ENCODE measurements around the gene KRT15. TPM values are rescaled to one million over a fixed set of nuclear protein-coding genes. Genes with fewer than 3 reads are reported as not detected.

KRT15 gene
- total RNA-seq, 2 experiments from 2014 or later = not detected

DNA sequence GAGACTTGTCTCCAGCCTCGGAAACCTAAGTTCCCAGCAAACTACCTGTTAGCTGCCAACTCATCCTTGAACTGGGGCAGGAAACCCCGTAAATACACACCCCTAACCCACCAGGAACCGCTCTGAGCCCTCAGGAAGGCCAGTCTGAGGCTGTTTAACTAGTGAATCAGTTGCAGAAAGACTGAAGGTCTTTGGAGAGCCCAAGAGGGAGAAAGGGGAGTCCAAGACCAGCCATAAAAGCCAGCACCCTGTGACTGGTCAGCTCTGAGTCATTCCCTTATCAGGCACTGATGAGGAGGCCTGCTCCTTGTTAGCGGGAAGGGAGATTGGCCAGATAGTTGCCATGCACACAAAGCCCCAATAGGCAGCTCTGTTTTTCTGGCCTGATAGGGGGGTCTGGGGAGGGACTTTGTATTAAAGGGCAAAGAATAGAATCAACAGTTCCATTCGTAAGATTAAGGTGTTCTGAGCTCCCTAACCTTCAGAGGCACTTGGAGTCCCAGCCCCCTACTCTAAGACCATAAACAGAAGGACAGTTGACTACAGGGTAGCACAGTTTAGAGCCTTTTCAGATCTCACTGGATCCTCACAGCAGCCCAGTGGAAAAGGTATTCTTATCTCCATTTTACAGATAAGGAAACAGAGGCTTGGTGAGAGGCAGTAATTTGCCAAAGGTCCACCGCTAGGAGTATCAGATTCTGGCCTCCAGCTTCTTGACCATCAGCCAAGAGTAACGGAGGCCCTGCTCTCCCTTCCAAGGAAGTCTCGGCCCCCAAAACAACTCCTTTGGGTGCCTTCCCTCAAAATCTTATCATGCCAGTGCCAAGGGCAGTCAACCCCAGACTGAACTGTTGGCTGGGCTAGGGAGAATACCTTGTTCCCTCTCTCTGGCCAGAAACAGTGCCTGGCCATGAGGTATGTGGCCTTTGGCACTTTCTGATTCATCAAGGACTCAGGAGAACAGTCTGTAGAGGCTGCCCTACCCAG is 11.7 kb upstream of the KRT15 start:
- POLR2A ChIA-PET = no interaction called here
- intact Hi-C loops (cut with micrococcal nuclease; ENCODE audit: unreplicated experiment) = no loop called here
- Histone ChIP-seq H3K9me3 (ENCODE audit: low read length) (no peaks in the 10 kb centered on the region), H2AFZ (ENCODE audit: low read length) (no peak overlapping the region), H4K20me1 (ENCODE audit: insufficient read depth, low read length) (no peaks in the 10 kb centered on the region), H3K27ac (ENCODE audit: low read depth, low read length, poor library complexity, severe bottlenecking) (no peak overlapping the region), H3K36me3 (ENCODE audit: insufficient read depth, low read length) (no peaks in the 10 kb centered on the region), H3K4me1 (ENCODE audit: insufficient read depth, low read length, poor library complexity, severe bottlenecking) (no peaks in the 10 kb centered on the region), H3K4me2 (ENCODE audit: low read length) (no peak overlapping the region), H3K9me2 (ENCODE audit: insufficient read depth, low read length) (no peaks in the 10 kb centered on the region), H3K4me3 (ENCODE audit: low read depth, low read length, poor library complexity, severe bottlenecking) (no peak overlapping the region), H3K79me2 (ENCODE audit: insufficient read depth, low read depth, low read length) (no peaks in the 10 kb centered on the region)
- no peak for DNase-seq (ENCODE audit: low spot score)
- CTCF ChIA-PET (ENCODE audit: unreplicated experiment) = interaction anchor here (0.9 kb wide), 1 partner anchor 8 kb away, joined by 3 read pairs; no protein-coding TSS in a partner anchor
- BruUV-seq (replicated peaks) = no TSS peak
- TF ChIP-seq, protein P1, sequence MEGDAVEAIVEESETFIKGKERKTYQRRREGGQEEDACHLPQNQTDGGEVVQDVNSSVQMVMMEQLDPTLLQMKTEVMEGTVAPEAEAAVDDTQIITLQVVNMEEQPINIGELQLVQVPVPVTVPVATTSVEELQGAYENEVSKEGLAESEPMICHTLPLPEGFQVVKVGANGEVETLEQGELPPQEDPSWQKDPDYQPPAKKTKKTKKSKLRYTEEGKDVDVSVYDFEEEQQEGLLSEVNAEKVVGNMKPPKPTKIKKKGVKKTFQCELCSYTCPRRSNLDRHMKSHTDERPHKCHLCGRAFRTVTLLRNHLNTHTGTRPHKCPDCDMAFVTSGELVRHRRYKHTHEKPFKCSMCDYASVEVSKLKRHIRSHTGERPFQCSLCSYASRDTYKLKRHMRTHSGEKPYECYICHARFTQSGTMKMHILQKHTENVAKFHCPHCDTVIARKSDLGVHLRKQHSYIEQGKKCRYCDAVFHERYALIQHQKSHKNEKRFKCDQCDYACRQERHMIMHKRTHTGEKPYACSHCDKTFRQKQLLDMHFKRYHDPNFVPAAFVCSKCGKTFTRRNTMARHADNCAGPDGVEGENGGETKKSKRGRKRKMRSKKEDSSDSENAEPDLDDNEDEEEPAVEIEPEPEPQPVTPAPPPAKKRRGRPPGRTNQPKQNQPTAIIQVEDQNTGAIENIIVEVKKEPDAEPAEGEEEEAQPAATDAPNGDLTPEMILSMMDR (conservative IDR thresholded peaks at IDR 0.05; ENCODE audit: low read length) = no peak
- TF ChIP-seq EZH2phosphoT487 (IDR thresholded peaks at IDR 0.05; ENCODE audit: borderline replicate concordance, low read depth, low read length) = no peak

DNA sequence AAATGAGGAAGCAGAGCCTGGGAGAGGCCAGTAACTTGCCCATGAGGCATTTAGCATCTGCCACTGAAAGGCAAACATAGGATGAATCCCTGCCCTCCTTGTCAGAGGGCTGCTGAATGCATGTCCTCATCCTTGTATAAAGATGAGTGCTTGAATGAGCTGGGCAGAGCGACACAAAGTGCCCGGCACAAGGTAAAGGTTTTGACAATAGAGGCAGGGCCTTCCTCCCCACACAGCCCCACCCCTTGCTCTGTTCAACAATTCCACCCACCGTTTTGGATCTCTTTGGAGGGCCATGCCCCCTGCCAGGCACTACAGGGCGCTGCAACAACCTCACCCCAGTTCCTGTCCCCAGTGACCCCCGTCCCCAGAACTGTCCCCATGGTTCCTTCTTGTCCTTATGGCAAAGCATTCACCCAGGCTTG is 10.8 kb upstream of the KRT15 start:
- Histone ChIP-seq H3K36me3 (ENCODE audit: insufficient read depth, low read length) (no peaks in the 10 kb centered on the region), H3K9me3 (ENCODE audit: low read length) (no peaks in the 10 kb centered on the region), H3K27ac (ENCODE audit: low read depth, low read length, poor library complexity, severe bottlenecking) (no peak overlapping the region), H3K4me1 (ENCODE audit: insufficient read depth, low read length, poor library complexity, severe bottlenecking) (no peaks in the 10 kb centered on the region), H3K79me2 (ENCODE audit: insufficient read depth, low read depth, low read length) (no peaks in the 10 kb centered on the region), H3K4me3 (ENCODE audit: low read depth, low read length, poor library complexity, severe bottlenecking) (no peak overlapping the region), H4K20me1 (ENCODE audit: insufficient read depth, low read length) (no peaks in the 10 kb centered on the region), H3K9me2 (ENCODE audit: insufficient read depth, low read length) (no peaks in the 10 kb centered on the region), H2AFZ (ENCODE audit: low read length) (no peak overlapping the region), H3K4me2 (ENCODE audit: low read length) (no peak overlapping the region)
- DNase-seq (ENCODE audit: low spot score) = no peak
- no TSS peak for BruUV-seq (replicated peaks)
- ChIA-PET POLR2A (no interaction called here), CTCF (ENCODE audit: unreplicated experiment) (interaction anchor here (0.9 kb wide), 1 partner anchor 9 kb away, joined by 3 read pairs; no protein-coding TSS in a partner anchor)
- intact Hi-C loops (cut with micrococcal nuclease; ENCODE audit: unreplicated experiment) = no loop called here
- TF ChIP-seq, protein P1 (conservative IDR thresholded peaks at IDR 0.05; ENCODE audit: low read length) = no peak
- TF ChIP-seq EZH2phosphoT487 (IDR thresholded peaks at IDR 0.05; ENCODE audit: borderline replicate concordance, low read depth, low read length) = no peak

DNA sequence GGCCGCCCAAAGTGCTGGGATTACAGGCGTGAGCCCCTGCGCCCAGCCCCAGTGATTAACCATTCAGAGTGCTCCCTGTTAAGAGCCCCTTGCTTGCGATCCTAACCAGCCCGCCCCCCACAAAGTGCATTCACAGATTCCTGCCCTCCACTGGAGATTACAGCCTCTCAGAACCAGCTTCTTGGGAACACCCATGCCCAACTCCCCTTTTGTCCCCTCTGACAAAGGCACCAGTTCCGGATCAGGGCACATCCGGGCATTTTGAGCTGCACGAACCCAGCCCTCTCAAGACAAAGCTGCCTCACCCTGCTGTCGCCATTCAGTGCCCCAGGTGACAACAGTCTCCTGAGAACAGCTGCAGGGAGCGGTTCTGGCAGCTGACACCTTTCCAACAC is 10.3 kb upstream of the KRT15 start:
- no peaks in the 10 kb centered on the region for H3K9me2 ChIP-seq (ENCODE audit: insufficient read depth, low read length)
- POLR2A ChIA-PET = no interaction called here
- no peak for DNase-seq (ENCODE audit: low spot score)
- H3K27ac ChIP-seq (ENCODE audit: low read depth, low read length, poor library complexity, severe bottlenecking) = no peak overlapping the region
- no peaks in the 10 kb centered on the region for H3K36me3 ChIP-seq (ENCODE audit: insufficient read depth, low read length)
- H3K4me1 ChIP-seq (ENCODE audit: insufficient read depth, low read length, poor library complexity, severe bottlenecking) = no peaks in the 10 kb centered on the region
- intact Hi-C loops (cut with micrococcal nuclease; ENCODE audit: unreplicated experiment) = no loop called here
- H4K20me1 ChIP-seq (ENCODE audit: insufficient read depth, low read length) = no peaks in the 10 kb centered on the region
- CTCF ChIA-PET (ENCODE audit: unreplicated experiment) = no interaction called here
- no TSS peak for BruUV-seq (replicated peaks)
- H3K4me2 ChIP-seq (ENCODE audit: low read length) = no peak overlapping the region
- TF ChIP-seq, protein P1 (conservative IDR thresholded peaks at IDR 0.05; ENCODE audit: low read length) = no peak
- no peak for TF ChIP-seq EZH2phosphoT487 (IDR thresholded peaks at IDR 0.05; ENCODE audit: borderline replicate concordance, low read depth, low read length)
- no peaks in the 10 kb centered on the region for H3K9me3 ChIP-seq (ENCODE audit: low read length)
- H2AFZ ChIP-seq (ENCODE audit: low read length) = no peak overlapping the region
- H3K4me3 ChIP-seq (ENCODE audit: low read depth, low read length, poor library complexity, severe bottlenecking) = no peak overlapping the region
- H3K79me2 ChIP-seq (ENCODE audit: insufficient read depth, low read depth, low read length) = no peaks in the 10 kb centered on the region

All from OCI-LY7 (cell line).